GM21526 (cell line): Measurements from ENCODE around the gene SLC35G2.
"Not testable (repeated sequence)": the region's sequence is repeated elsewhere in the genome, so short reads cannot be mapped to it uniquely, and the experiment has no call there.

Experiments
- ATAC-seq: cut with Tn5 transposase; IDR thresholded peaks from one replicate; pipeline ENCODE4 v1.9.1; 2021; ENCODE audit warnings: moderate library complexity; ENCODE audit not compliant: unreplicated experiment, low FRiP score

SLC35G2 gene

GRCh38 chr3:136883967-136884720, 65.2 kb downstream of the SLC35G2 start:
- no peak for ATAC-seq

- no peak for ATAC-seq
These were observed 66.7 kb downstream of the SLC35G2 start for GRCh38 chr3:136885357-136886213.

- no peak for ATAC-seq
These were observed 71.0 kb downstream of the SLC35G2 start for GRCh38 chr3:136889947-136890346.

- no peak for ATAC-seq
These were observed 73.3 kb downstream of the SLC35G2 start for GRCh38 chr3:136891934-136892855.

- no peak for ATAC-seq
These were observed 75.0 kb downstream of the SLC35G2 start for GRCh38 chr3:136893848-136894443.

GRCh38 chr3:136897171-136897570, 78.2 kb downstream of the SLC35G2 start:
- ATAC-seq: not testable (repeated sequence)

- no peak for ATAC-seq
These were observed 79.6 kb downstream of the SLC35G2 start for GRCh38 chr3:136898549-136898948.

- ATAC-seq: no peak
These were observed 80.0 kb downstream of the SLC35G2 start for GRCh38 chr3:136898954-136899353.

GRCh38 chr3:136899622-136900158, 80.8 kb downstream of the SLC35G2 start:
- no peak for ATAC-seq

- ATAC-seq: not testable (repeated sequence)
These were observed 81.8 kb downstream of the SLC35G2 start for GRCh38 chr3:136900694-136901093.

- no peak for ATAC-seq
These were observed 82.5 kb downstream of the SLC35G2 start for GRCh38 chr3:136901391-136901790.

GRCh38 chr3:136902530-136902929, 83.6 kb downstream of the SLC35G2 start:
- not testable (repeated sequence) for ATAC-seq

- ATAC-seq: no peak
These were observed 85.0 kb downstream of the SLC35G2 start for GRCh38 chr3:136903899-136904298.

- ATAC-seq: no peak
These were observed 85.8 kb downstream of the SLC35G2 start for GRCh38 chr3:136904746-136905145.
